Colonic mucosa (tissue), 4 donors: ENCODE data around the gene PGBD5. TPM values are rescaled to one million over a fixed set of nuclear protein-coding genes. Genes with fewer than 3 reads are reported as not detected.

ENCODE experiments used
- DNase-seq: peaks from one replicate; pipeline ENCODE4 v3.0.0-alpha.2; 2020
- H3K27ac ChIP-seq: fragments of 200-600 bp; one replicate; pipeline ENCODE4 v1.8.0; 2021
- H3K27me3 ChIP-seq: fragments of 200-600 bp; one replicate; pipeline ENCODE4 v1.8.0; 2021
- H3K36me3 ChIP-seq: fragments of 200-600 bp; one replicate; pipeline ENCODE4 v1.8.0; 2021
- H3K4me1 ChIP-seq: fragments of 200-600 bp; one replicate; pipeline ENCODE4 v1.8.0; 2021; ENCODE audit warnings: mild to moderate bottlenecking
- H3K4me3 ChIP-seq: fragments of 200-600 bp; one replicate; pipeline ENCODE4 v1.8.0; 2021
- H3K9ac ChIP-seq, 2 donors: one replicate each; pipeline ENCODE4 v1.7.0; 2013; ENCODE audit warnings: control low read depth in 2 of 2, low read depth in 2 of 2, low read length in 2 of 2
- H3K9me3 ChIP-seq: fragments of 200-600 bp; one replicate; pipeline ENCODE4 v1.8.0; 2021
- intact Hi-C: fragments of 100-400 bp; cut with DNase I; formaldehyde crosslinking; loops from one replicate; pipeline ENCODE4 v1.14.1; 2022
- total RNA-seq, 2 donors: library from RNA; stranded (reverse); fragmentation: NEBNext Ultra II Directional in 1 of 2; extraction: Animal tissue kit (Norgen Biotek cat#: 25700) in 1 of 2; gene quantifications; one replicate each; pipeline ENCODE4 v1.2.1, GENCODE V29; 2021
- TF ChIP-seq, protein P1 (sequence below): fragments of 200-600 bp; IDR thresholded peaks from one replicate; pipeline ENCODE4 v1.8.0; 2022; ENCODE audit warnings: antibody characterized with exemption, mild to moderate bottlenecking
- donor health status: healthy.
- donor health status: DM: no; HTN: no; CAD: no.
- donor health status: DM: no; HTN: no; CAD: no.

PGBD5 gene
- total RNA-seq, 2 donors from 2014 or later: 6.4 to 14.8 TPM

DNA sequence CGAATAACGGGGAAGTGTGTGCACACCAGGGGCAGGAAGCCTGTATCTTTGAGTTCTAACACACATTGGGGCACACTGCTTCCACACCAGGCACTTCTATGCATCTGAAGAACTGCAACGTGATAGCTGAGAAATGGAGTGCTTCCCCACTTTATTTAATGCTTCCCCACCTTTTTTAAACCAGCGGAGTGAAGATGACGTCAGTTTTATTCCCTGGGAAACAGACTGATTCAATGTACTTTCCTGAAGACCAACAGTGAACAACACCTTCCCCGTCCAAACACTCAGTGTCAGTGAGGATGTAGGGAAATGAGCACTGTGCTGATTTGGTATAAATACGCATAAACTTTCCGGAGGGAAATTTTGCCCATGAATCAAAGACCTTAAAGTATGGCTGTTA is 87.1 kb downstream of the PGBD5 start:
- no peak overlapping the region for H3K27ac ChIP-seq
- no peak overlapping the region for H3K9ac ChIP-seq
- TF ChIP-seq, protein P1, sequence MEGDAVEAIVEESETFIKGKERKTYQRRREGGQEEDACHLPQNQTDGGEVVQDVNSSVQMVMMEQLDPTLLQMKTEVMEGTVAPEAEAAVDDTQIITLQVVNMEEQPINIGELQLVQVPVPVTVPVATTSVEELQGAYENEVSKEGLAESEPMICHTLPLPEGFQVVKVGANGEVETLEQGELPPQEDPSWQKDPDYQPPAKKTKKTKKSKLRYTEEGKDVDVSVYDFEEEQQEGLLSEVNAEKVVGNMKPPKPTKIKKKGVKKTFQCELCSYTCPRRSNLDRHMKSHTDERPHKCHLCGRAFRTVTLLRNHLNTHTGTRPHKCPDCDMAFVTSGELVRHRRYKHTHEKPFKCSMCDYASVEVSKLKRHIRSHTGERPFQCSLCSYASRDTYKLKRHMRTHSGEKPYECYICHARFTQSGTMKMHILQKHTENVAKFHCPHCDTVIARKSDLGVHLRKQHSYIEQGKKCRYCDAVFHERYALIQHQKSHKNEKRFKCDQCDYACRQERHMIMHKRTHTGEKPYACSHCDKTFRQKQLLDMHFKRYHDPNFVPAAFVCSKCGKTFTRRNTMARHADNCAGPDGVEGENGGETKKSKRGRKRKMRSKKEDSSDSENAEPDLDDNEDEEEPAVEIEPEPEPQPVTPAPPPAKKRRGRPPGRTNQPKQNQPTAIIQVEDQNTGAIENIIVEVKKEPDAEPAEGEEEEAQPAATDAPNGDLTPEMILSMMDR: no peak
- DNase-seq: no peak
- no peaks in the 10 kb centered on the region for H3K4me1 ChIP-seq
- no peaks in the 10 kb centered on the region for H3K36me3 ChIP-seq
- H3K9me3 ChIP-seq: no peaks in the 10 kb centered on the region
- intact Hi-C loops: no loop called here
- no peak overlapping the region for H3K4me3 ChIP-seq
- no peaks in the 10 kb centered on the region for H3K27me3 ChIP-seq

DNA sequence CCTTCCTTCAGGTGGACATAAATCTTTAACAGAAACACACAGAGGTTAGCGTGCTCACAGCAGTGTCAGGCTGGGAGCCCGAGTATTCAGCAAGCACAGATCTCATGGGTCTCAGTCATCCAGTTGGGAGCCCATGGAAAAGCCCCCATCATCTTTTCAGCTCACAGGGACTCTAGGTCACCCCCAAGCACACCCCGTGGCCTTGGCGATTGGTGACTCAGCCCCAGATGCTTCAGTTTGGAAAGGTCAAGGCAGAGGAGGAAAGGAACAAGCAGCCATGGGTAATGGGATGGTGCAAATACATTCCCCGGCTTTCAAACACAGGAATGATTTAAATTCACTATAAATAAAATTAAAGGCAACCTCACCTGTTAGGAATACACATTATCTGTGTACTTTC is 88.9 kb downstream of the PGBD5 start:
- no peak overlapping the region for H3K4me3 ChIP-seq
- no peaks in the 10 kb centered on the region for H3K27me3 ChIP-seq
- no peaks in the 10 kb centered on the region for H3K4me1 ChIP-seq
- intact Hi-C loops: no loop called here
- no peaks in the 10 kb centered on the region for H3K36me3 ChIP-seq
- no peak overlapping the region for H3K27ac ChIP-seq
- DNase-seq: no peak
- TF ChIP-seq, protein P1: no peak
- no peak overlapping the region for H3K9ac ChIP-seq
- no peaks in the 10 kb centered on the region for H3K9me3 ChIP-seq

DNA sequence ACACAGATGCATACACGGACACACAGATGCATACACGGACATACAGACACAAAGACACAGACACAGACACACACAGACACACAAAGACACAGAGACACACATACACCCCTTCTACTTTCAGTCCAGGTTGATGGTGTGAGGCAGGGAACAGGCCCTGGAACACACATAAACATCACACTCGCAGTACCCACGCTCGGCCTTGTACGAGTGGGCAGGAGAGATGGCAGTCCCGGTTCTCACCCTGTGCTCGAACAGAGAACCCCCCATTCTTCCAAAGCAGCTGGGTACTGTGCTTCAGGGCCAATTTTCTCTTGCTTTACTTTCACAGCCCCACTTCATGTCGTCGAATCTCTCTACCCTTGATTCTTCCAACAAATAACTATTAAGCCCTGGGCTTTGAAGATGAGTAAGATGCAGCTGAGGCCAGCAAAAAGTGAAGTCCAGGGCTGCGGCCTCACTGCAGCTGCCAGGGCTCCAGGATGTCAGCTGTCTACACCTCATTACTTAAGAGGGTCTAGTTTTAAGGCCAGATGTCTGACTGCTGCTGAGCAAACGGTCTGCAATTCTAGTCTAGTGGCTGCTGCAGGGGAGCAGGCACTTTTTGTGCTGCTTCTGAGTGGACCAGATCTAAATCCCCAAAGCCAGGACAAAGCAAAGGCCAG is 90.1 kb downstream of the PGBD5 start:
- no peak for DNase-seq
- intact Hi-C loops: no loop called here
- H3K4me1 ChIP-seq: no peaks in the 10 kb centered on the region

DNA sequence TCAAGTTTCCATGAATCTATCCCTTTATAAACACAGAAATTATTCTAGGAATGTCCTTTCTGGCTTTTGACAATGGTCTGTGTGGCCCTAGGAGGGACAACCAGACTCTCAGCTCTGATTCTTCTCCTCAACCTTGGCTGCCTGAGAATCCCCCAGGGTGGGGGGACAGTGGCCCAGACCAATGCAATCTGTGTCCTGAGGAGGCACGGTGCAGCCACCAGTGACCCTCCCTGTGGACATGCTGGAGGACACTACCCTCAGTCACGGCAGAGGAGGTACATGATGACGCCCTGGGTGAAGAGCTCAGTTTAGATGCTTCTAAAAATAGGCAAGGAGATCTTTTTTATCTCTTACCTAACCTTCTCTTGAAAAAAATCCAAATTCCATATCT is 91.7 kb downstream of the PGBD5 start:
- Histone ChIP-seq H3K4me1 (no peaks in the 10 kb centered on the region), H3K9me3 (no peaks in the 10 kb centered on the region), H3K9ac (no peak overlapping the region), H3K36me3 (no peaks in the 10 kb centered on the region), H3K27me3 (no peaks in the 10 kb centered on the region), H3K4me3 (no peak overlapping the region), H3K27ac (no peak overlapping the region)
- intact Hi-C loops: no loop called here
- TF ChIP-seq, protein P1: no peak
- no peak for DNase-seq

More for the DNA sequence above, 90.1 kb downstream of the PGBD5 start:
- no peaks in the 10 kb centered on the region for H3K27me3 ChIP-seq
- no peaks in the 10 kb centered on the region for H3K9me3 ChIP-seq
- TF ChIP-seq, protein P1: no peak
- no peak overlapping the region for H3K4me3 ChIP-seq
- no peak overlapping the region for H3K9ac ChIP-seq
- H3K27ac ChIP-seq: no peak overlapping the region
- no peaks in the 10 kb centered on the region for H3K36me3 ChIP-seq

DNA sequence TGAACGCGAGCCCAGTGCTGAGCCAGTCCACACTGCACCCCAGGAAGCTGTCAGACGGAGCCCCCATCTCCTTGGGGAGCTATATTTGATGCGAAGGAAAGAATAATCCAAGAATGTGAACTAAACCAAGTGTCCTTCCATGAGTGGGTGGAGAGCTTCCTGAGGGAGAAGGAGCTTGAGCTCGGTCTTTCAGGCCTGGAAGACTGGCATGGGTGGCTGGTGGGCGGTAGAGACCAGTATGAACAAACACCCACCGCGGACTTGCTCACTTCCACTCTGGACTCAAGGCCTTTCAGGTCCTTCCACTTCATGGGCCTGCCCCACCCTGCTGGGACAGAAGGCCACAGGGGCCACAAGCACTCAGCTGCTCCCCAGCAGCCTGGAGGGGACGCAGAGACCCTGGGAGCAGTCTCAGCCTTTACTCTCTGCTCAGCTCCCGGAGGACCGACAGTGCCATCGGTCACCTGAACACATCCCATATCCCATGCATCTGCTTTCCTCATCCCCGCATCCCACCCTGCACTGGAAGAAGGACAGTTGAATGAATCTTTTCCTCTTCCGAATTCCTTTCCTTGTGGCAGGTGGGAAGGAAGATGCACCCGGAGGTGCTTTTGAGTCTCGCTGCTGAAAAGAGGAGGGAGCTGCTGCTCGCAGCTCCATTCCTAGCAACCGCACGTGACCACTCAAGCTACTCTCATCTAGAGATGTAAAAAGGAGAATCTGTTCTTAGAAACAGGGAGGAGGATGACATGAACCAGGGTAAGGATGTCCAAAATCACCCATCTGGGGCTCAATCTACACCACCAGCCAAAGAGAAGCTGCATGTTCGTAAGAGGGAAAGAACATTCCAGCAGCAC is 92.3 kb downstream of the PGBD5 start:
- intact Hi-C loops: no loop called here
- Histone ChIP-seq H3K4me3 (no peak overlapping the region), H3K9me3 (no peaks in the 10 kb centered on the region), H3K9ac (no peak overlapping the region), H3K27me3 (no peaks in the 10 kb centered on the region), H3K27ac (no peak overlapping the region), H3K36me3 (no peaks in the 10 kb centered on the region), H3K4me1 (no peaks in the 10 kb centered on the region)
- DNase-seq: no peak
- TF ChIP-seq, protein P1: no peak
